NCI-H2196 (cell line): ENCODE results near the gene IDUA.

Experiments
- DNase-seq: peaks from one replicate; lab custom pipeline; 2025; ENCODE audit not compliant: unreplicated experiment; lab: John Stamatoyannopoulos, UW

IDUA gene

DNA sequence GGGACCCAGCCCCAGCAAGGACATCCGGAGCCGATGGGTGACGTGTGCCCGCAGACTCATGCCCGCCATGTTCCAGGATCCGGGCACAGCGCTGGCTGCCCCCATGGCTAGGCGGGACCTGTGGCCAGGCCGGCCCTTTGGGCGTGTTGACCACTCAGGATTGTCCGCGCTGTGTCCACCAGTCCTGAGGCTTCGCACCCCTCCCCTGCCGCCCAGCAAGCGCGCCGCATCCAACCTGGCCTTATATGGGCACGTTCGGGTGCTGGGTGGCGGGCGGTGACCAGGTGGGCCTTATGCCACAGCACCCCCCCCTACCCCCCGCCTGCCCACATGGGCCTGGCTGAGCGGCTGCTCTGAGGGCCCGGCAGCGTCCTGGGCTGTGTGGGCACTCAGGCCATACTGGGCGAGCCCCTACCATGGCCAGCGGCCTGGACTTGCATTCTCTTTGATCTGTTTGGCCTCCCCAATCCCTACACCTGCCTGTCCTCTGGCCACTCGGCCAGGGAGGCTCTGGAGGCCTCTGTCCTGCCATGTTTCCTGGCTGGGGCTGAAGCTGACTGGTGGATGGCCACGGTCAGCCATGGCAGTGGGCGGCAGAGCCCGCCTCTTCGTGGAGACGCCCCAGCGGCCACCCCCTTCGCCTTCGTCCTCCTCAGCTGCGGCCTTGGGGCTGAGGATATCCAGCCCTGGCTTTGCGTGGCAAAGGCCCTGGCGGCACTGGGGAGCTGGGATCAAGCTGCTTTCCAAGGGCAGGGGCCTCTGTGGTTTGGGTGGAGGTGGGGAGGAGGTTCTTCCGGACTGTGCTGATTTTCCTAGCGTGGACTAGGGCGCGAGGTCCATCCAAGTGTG, 26.6 kb downstream of the IDUA start:
- no peak for DNase-seq

- DNase-seq, result no peak
Measured at GRCh38 chr4:1014291-1015167, 27.7 kb downstream of the IDUA start.

DNA sequence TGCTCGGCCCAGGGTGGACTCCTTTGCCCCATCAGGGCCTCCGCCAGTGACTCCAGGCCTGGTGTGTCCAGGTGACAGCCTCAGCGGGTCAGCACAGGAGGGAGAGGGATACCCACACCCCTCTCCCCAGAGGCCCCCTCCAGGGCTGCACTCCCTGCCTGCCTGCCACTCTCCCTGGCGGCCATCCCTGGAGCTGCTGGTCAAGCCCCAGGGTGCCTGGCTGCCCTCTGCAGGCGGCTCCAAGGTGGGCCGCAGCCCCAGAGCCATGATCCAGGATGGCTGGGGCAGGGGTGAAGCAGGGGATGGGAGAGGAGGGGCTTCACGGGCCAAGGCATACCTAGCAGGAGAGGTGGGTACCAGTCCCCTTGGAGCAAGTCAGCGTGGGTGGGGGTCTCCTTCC, 28.3 kb downstream of the IDUA start:
- DNase-seq, result no peak

- no peak for DNase-seq
Measured at GRCh38 chr4:1015746-1016145, 28.9 kb downstream of the IDUA start.

DNA sequence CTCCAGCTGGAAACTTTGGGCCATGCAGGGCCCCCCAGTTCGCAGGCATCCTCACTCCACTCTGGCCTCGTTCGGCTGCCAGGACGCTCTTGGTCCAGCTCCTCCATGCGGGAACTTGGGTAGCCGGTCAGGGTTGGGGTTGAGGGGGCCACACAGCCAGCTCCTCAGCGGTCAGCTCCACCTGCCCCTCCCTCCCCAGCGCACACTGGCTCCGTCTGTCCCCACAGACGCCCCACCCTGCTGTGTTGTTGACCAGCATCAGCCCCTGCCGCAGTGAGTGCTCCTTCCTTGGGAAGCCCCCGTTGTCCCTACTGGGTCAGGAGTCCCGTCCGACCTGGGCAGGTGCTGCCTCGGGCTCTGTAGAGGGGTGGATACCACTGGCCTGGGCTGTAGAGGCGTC, 30.4 kb downstream of the IDUA start:
- no peak for DNase-seq

DNA sequence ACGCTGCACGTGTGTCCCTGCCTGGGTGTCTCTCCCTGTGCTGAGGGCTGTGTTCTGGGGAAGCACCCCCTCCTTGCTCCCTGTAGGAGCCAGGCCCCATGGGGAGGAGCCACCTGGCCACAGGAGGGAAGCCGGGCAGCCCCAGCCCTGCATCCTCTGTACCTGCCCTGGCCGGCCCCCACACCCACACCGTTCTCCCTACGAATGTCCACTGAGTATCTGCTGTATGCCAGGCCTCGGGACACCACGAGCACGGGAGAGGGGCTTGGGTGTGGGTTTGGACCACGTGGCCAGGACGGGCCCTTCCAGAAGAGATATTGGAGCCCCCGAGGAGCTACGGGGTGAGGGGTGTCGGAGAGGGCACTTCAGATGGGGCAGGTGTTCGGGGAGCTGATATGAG, 30.9 kb downstream of the IDUA start:
- DNase-seq, result no peak

- no peak for DNase-seq
Measured at GRCh38 chr4:1018147-1019020, 31.5 kb downstream of the IDUA start.

DNA sequence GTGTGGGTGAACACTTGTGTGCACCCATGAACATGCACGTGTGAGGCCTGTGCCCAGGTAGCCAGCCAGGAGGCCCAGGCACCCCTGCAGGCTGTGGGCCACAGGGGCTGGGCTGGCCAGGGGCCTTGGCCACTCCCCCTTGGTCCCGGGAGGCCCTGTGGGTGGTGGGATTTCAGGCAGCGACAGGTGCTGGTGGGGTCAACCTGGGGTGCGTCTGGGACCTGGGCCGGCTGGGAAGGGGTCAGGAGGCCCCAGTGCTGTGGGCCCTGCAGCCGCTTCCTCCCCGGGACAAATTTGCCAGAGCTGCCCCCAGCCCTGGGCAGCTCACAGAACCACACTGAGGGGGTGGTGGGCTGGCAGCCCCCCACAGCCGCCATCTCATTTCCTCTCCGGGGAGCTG, 32.5 kb downstream of the IDUA start:
- DNase-seq, result no peak

DNA sequence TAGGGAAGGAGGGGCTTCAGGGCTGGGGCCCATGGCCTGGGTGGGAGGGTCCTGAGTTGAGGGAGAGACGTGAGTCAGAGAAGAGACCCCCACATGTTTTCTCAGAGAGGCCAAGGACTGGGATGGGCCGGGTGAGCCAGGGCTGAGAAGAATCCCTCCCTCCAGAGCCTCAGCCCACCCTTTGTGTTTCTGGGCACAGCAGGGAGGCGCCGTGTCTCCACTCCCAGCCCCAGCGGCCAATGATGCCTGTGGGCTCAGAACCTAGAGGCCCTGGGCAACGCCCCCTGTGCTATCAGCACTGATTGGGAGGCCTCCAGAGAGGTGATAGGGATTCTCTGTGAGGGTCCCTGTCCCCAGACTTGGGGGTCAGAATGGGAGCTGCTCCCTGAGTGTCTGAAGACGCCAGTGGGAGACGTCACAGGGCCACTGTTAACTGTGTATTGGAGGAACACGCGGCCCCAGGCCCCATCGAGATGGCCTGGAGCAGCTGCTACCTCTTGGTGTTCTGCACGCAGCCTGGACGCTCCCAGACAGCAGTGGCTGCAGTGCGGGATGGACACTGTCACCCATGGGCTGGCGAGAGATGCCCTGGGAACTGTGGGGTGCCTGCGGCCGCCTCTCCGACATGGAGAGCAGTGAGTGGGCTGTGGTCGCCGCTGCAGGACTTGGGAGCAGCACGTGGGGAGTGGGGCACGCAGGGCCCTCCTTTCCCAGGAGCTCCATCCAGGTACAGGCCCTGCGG, 33.1 kb downstream of the IDUA start:
- DNase-seq, result no peak

DNA sequence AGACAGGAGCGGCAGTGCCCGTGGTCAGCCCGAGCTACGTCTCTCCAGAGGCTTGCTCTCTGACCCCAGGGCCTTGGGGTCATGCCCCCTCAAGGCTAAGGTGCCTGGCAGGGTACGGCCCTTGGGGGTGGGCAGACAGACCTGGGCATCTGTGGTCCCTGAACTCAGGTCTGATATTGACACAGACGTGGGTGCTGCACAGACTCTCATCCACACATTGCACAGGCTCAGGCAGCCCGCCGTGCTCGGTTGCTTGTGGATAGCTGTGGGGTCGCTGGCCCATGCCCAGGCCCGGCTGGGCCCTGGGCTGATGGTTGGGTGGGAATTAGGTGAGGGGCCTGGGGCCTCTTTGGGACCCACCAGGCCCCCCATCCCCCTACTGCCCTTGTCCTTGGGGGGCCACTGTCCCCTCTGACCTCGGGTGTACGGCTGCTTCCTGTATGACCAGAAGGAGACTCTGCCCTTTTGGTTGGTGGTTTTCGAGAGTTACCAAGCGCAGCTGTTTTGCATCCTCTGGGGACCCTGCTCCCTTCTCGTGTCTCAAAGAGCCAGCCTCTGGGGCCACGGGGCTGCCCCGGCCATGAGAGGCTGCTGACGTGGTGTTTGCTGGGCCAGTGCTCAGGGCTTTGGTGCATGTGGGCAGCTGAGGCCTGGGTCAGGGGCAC, 34.7 kb downstream of the IDUA start:
- DNase-seq, result no peak

DNA sequence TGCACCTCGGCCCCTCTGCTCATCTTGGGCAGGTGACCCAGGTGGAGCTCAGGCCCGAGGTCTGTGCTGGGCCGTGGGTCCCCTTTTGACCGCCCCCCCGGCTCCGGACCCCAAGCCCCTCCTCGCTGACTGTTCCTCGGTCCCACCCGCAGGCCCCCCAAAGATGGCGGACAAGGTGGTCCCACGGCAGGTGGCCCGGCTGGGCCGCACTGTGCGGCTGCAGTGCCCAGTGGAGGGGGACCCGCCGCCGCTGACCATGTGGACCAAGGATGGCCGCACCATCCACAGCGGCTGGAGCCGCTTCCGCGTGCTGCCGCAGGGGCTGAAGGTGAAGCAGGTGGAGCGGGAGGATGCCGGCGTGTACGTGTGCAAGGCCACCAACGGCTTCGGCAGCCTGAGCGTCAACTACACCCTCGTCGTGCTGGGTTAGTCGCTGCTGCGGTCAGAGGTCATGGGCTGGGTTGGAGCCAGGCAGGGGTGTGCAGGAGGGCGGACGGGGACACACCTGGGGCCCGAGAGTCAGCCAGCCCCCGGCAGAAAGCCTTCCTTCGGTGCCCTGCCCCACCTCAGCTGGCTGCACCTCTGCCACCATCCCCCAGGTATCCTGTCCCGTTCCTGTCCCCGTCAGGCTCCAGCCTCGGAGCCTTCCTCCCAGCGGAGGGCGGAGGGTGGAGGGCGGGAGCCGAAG, 35.4 kb downstream of the IDUA start:
- DNase-seq, result no peak

- no peak for DNase-seq
Measured at GRCh38 chr4:1022739-1023066, 35.9 kb downstream of the IDUA start.

DNA sequence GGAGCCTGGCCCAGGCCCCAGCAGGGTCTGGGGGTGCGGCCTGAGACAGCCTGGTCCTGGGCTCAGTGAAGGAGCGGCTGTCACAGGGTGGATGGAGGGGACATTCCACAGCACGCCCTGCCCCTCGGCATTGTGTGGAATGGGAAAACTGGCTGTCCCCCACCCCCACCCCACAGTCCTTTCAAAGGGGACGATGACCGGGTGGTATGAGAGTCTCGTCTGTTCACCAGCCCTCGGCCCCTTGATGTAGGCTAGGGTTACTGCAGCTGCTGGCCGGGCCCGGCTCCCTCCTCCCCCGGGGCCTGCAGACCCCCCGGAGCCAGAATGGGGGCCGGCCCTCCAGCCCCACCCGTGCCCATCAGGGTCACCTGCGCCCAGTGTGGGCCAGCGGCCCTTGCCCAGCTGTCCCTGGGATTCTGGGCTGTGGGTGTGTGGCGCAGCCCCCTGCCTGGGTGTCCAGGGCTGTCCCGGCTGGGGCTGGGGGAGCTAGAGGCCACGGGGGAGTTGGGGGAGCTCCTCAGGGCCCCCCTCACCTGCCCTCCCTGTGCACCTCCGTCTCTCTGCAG, 36.3 kb downstream of the IDUA start:
- no peak for DNase-seq

- no peak for DNase-seq
Measured at GRCh38 chr4:1023895-1024740, 37.3 kb downstream of the IDUA start.

DNA sequence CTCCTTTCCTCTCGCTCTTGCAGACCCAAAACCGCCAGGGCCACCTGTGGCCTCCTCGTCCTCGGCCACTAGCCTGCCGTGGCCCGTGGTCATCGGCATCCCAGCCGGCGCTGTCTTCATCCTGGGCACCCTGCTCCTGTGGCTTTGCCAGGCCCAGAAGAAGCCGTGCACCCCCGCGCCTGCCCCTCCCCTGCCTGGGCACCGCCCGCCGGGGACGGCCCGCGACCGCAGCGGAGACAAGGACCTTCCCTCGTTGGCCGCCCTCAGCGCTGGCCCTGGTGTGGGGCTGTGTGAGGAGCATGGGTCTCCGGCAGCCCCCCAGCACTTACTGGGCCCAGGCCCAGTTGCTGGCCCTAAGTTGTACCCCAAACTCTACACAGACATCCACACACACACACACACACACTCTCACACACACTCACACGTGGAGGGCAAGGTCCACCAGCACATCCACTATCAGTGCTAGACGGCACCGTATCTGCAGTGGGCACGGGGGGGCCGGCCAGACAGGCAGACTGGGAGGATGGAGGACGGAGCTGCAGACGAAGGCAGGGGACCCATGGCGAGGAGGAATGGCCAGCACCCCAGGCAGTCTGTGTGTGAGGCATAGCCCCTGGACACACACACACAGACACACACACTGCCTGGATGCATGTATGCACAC, 38.2 kb downstream of the IDUA start:
- DNase-seq, result no peak

DNA sequence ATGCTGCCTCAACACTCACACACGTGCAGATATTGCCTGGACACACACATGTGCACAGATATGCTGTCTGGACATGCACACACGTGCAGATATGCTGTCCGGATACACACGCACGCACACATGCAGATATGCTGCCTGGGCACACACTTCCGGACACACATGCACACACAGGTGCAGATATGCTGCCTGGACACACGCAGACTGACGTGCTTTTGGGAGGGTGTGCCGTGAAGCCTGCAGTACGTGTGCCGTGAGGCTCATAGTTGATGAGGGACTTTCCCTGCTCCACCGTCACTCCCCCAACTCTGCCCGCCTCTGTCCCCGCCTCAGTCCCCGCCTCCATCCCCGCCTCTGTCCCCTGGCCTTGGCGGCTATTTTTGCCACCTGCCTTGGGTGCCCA, 39.3 kb downstream of the IDUA start:
- no peak for DNase-seq

GRCh38 chr4:1027219-1027914, 40.5 kb downstream of the IDUA start:
- DNase-seq, result no peak
